HepG2 (cell line): ENCODE data around the gene ACE. TPM values are rescaled to one million over a fixed set of nuclear protein-coding genes. Genes with fewer than 3 reads are reported as not detected.

Experiments
- ATAC-seq: fragments of 200-7000 bp; cut with Tn5 transposase; 3 replicates; pipeline ENCODE4 v1.9.1; 2020; ENCODE audit warnings: mild to moderate bottlenecking, moderate library complexity
- BruUV-seq: library from RNA; stranded (reverse); fragments of 400-500 nt; replicated peaks from 2 replicates; lab custom pipeline; 2021; lab: Mats Ljungman, UMichigan
- CTCF ChIA-PET: fragments of 300-600 bp; formaldehyde crosslinking; extraction: SDS; loops from one replicate; lab custom pipeline; 2021; ENCODE audit warnings: low total read pairs, inconsistent platforms, low intra/inter-chr PET ratio; lab: Yijun Ruan, JAX
- POLR2A ChIA-PET: fragments of 350-600 bp; sonication (Branson Sonifier 250); formaldehyde crosslinking; loops from one replicate; lab custom pipeline; 2020; ENCODE audit warnings: antibody characterized with exemption, inconsistent platforms; lab: Yijun Ruan, JAX
- DNase-seq: peaks from one replicate; pipeline ENCODE4 v3.0.0-alpha.2; 2015; ENCODE audit warnings: low spot score
- FAIRE-seq: peaks from 3 replicates; lab custom pipeline; 2011; peaks lifted over from hg19 to GRCh38; lab: Jason Lieb, UNC
- H2AFZ ChIP-seq: one replicate; pipeline ENCODE4 v1.6.1; 2011; ENCODE audit warnings: low read length, inconsistent platforms
- H3K27ac ChIP-seq: fragments of 300-600 bp; 3 replicates; pipeline ENCODE4 v1.8.0; 2011; ENCODE audit warnings: mixed run types, mild to moderate bottlenecking, mixed read lengths, low read length, inconsistent platforms; ENCODE audit not compliant: insufficient read depth; ENCODE audit errors: extremely low read length
- H3K27me3 ChIP-seq, 2 experiments: fragments of 200-600 bp in 1 of 2; 2 replicates in 1 of 2; 3 replicates in 1 of 2; pipeline versions ENCODE4 v1.6.0 to v1.8.0; 2011; ENCODE audit warnings: low read length in 2 of 2, mild to moderate bottlenecking in 2 of 2, moderate library complexity in 2 of 2, inconsistent platforms in 1 of 2; ENCODE audit not compliant: insufficient read depth in 2 of 2, control insufficient read depth in 1 of 2
- H3K36me3 ChIP-seq, 2 experiments: fragments of 200-600 bp in 1 of 2; replicated peaks in 1 of 2; 2 replicates in 1 of 2; 3 replicates in 1 of 2; pipeline versions ENCODE4 v1.5.1 to v1.8.0; 2011; ENCODE audit warnings: low read length in 2 of 2, inconsistent platforms in 1 of 2; ENCODE audit not compliant: insufficient read depth in 2 of 2, control insufficient read depth in 1 of 2
- H3K4me1 ChIP-seq: 2 replicates; pipeline ENCODE4 v1.5.1; 2012; ENCODE audit warnings: low read length, inconsistent platforms; ENCODE audit not compliant: insufficient read depth
- H3K4me2 ChIP-seq: 2 replicates; pipeline ENCODE4 v1.6.0; 2011; ENCODE audit warnings: low read depth, low read length, inconsistent platforms
- H3K4me3 ChIP-seq, 3 experiments: fragments of 200-600 bp in 1 of 3; sonication (generic), shearing (Covaris generic) in 1 of 3; replicated peaks in 1 of 3; 2 replicates each; pipeline ENCODE4 v1.5.1; 2011 to 2016; ENCODE audit warnings: low read length in 3 of 3, inconsistent platforms in 2 of 3, low read depth in 2 of 3, mild to moderate bottlenecking in 2 of 3, control low read depth in 1 of 3, mixed read lengths in 1 of 3; ENCODE audit not compliant: insufficient read depth in 1 of 3
- H3K79me2 ChIP-seq: one replicate; pipeline ENCODE4 v1.6.1; 2011; ENCODE audit warnings: low read length, inconsistent platforms; ENCODE audit not compliant: insufficient read depth
- H3K9ac ChIP-seq: 2 replicates; pipeline ENCODE4 v1.6.0; 2011; ENCODE audit warnings: mild to moderate bottlenecking, low read depth, low read length, inconsistent platforms; ENCODE audit not compliant: insufficient read depth
- H3K9me3 ChIP-seq: 2 replicates; pipeline ENCODE4 v1.5.1; 2012; ENCODE audit warnings: mild to moderate bottlenecking, low read length
- H4K20me1 ChIP-seq: 2 replicates; pipeline ENCODE4 v1.6.0; 2011; ENCODE audit warnings: inconsistent platforms, mild to moderate bottlenecking, low read length, moderate library complexity; ENCODE audit not compliant: insufficient read depth
- CENPBD1 ChIP-seq: sonication (generic); formaldehyde crosslinking; IDR thresholded peaks from 2 replicates; pipeline ENCODE4 v1.8.0; 2022; ENCODE audit warnings: missing genetic modification reagents, low read depth, mild to moderate bottlenecking, borderline replicate concordance
- IKZF5 ChIP-seq: IDR thresholded peaks from 2 replicates; pipeline ENCODE4 v1.6.1; 2018; ENCODE audit warnings: missing genetic modification reagents, mild to moderate bottlenecking, missing compliant biosample characterization
- MAFK ChIP-seq, 2 experiments: IDR thresholded peaks in 1 of 2; conservative IDR thresholded peaks in 1 of 2; 2 replicates each; pipeline ENCODE4 v1.6.1; 2011; ENCODE audit warnings: improper control_type of control experiment in 2 of 2, low read length in 2 of 2
- ZNF781 ChIP-seq: sonication (generic); formaldehyde crosslinking; IDR thresholded peaks from 2 replicates; pipeline ENCODE4 v1.5.1; 2020; ENCODE audit warnings: borderline replicate concordance, mild to moderate bottlenecking, missing genetic modification reagents; ENCODE audit errors: not compliant biosample characterization
- ZNF891 ChIP-seq: sonication (generic); formaldehyde crosslinking; IDR thresholded peaks from 2 replicates; pipeline ENCODE4 v1.5.0; 2020; ENCODE audit warnings: mild to moderate bottlenecking, missing genetic modification reagents
- WGBS: methylation state at CpG from one replicate; pipeline ENCODE4 v1.1.6; 2017; ENCODE audit warnings: low lambda C conversion rate; 5-methylcytosine and 5-hydroxymethylcytosine counted together
- in situ Hi-C: cut with HindIII; loops from 2 replicates; pipeline ENCODE4 v1.10.0; 2017; ENCODE audit warnings: low pct_unique_long_range_greater_than_20kb; ENCODE audit not compliant: extremely low pct_ligation_motif_present
- intact Hi-C: fragments of 100-400 bp; cut with micrococcal nuclease; formaldehyde crosslinking; loops from one replicate; pipeline ENCODE4 v1.10.0; 2022; ENCODE audit not compliant: unreplicated experiment
- polyA plus RNA-seq, 8 experiments: library from polyadenylated mRNA; depleted of rRNA in 3 of 8; stranded (reverse) in 7 of 8; unstranded in 1 of 8; fragments of >200 nt; fragmentation: Illumina TruSeq in 4 of 8; extraction: Trizol in 4 of 8; gene quantifications; 2 replicates each; pipeline versions ENCODE4 v1.2.1 to v1.2.3, GENCODE V29; 2011 to 2016; ENCODE audit warnings: low read depth in 4 of 8, missing spikeins in 1 of 8, mixed read lengths in 1 of 8; ENCODE audit not compliant: insufficient read depth in 1 of 8
- total RNA-seq, 5 experiments: library from RNA; depleted of rRNA; stranded (reverse); fragments of >200 nt; fragmentation: Illumina TruSeq; extraction: Trizol; gene quantifications; 2 replicates each; pipeline ENCODE4 v1.2.3, GENCODE V29; 2016; ENCODE audit warnings: low read depth in 1 of 5
- TF ChIP-seq, protein P1 (sequence below): sonication (generic); formaldehyde crosslinking; IDR thresholded peaks from 2 replicates; pipeline ENCODE4 v1.4.0; 2020; ENCODE audit warnings: missing genetic modification reagents, mild to moderate bottlenecking, borderline replicate concordance

ACE gene
- total and polyA plus RNA-seq, 2 of the 13 experiments (the other 11 are each of a cell fraction or from before 2014, with no cell fraction given): 0.08 to 0.13 TPM

GRCh38 chr17:63429766-63430165, 47.1 kb upstream of the ACE start:
- TF ChIP-seq MAFK (conservative IDR thresholded peaks at IDR 0.05 in 1 of 2, IDR thresholded peaks at IDR 0.05 in 1 of 2; ENCODE audit: low read length in 2 of 2) (peak in 1 of 2 experiments; percentile 41; a peak in 1 of 4 replicates), CENPBD1 (CRISPR knock-in tag) (no peak), ZNF891 (no peak), IKZF5 (no peak), ZNF781 (CRISPR knock-in tag) (no peak)
- TF ChIP-seq, protein P1, sequence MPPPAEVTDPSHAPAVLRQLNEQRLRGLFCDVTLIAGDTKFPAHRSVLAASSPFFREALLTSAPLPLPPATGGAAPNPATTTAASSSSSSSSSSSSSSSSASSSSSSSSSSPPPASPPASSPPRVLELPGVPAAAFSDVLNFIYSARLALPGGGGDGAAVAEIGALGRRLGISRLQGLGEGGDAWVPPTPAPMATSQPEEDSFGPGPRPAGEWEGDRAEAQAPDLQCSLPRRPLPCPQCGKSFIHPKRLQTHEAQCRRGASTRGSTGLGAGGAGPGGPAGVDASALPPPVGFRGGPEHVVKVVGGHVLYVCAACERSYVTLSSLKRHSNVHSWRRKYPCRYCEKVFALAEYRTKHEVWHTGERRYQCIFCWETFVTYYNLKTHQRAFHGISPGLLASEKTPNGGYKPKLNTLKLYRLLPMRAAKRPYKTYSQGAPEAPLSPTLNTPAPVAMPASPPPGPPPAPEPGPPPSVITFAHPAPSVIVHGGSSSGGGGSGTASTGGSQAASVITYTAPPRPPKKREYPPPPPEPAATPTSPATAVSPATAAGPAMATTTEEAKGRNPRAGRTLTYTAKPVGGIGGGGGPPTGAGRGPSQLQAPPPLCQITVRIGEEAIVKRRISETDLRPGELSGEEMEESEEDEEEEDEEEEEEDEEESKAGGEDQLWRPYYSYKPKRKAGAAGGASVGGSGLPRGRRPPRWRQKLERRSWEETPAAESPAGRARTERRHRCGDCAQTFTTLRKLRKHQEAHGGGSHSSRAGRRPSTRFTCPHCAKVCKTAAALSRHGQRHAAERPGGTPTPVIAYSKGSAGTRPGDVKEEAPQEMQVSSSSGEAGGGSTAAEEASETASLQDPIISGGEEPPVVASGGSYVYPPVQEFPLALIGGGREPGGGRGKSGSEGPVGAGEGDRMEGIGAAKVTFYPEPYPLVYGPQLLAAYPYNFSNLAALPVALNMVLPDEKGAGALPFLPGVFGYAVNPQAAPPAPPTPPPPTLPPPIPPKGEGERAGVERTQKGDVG: no peak
- Histone ChIP-seq H3K79me2 (no peaks in the 10 kb centered on the region), H3K36me3 (no peaks in the 10 kb centered on the region), H4K20me1 (no peaks in the 10 kb centered on the region), H2AFZ (no peak overlapping the region), H3K9me3 (no peaks in the 10 kb centered on the region), H3K27me3 (peaks cover 0 to 24% of the 10 kb centered on the region in 2 experiments; a peak in 3 of 5 replicates), H3K4me1 (peaks cover 57% of the 10 kb centered on the region), H3K9ac (no peak overlapping the region), H3K4me2 (no peak overlapping the region), H3K4me3 (no peak overlapping the region), H3K27ac (no peak overlapping the region)
- ATAC-seq (no peak), DNase-seq (no peak), FAIRE-seq (no peak)
- BruUV-seq: no TSS peak
- in situ Hi-C loops: loop anchor here (10.0 kb wide), 1 partner anchor 265 kb away; no protein-coding TSS in a partner anchor
- POLR2A ChIA-PET: no interaction called here
- WGBS: 85% methylated on average over 7 of the region's 7 CpGs
- intact Hi-C loops: loop anchor here (10.0 kb wide), 3 partner anchors 145 to 435 kb away; partner anchors contain the start of genes CCDC47 and DDX42
- CTCF ChIA-PET: no interaction called here
